HepG2 (cell line): ENCODE data around the gene FMN2. TPM values are rescaled to one million over a fixed set of nuclear protein-coding genes. Genes with fewer than 3 reads are reported as not detected.

ENCODE experiments used
- ATAC-seq: fragments of 200-7000 bp; cut with Tn5 transposase; 3 replicates; pipeline ENCODE4 v1.9.1; 2020; ENCODE audit warnings: mild to moderate bottlenecking, moderate library complexity
- BruUV-seq: library from RNA; stranded (reverse); fragments of 400-500 nt; replicated peaks from 2 replicates; lab custom pipeline; 2021; lab: Mats Ljungman, UMichigan
- CTCF ChIA-PET: fragments of 300-600 bp; formaldehyde crosslinking; extraction: SDS; loops from one replicate; lab custom pipeline; 2021; ENCODE audit warnings: low total read pairs, inconsistent platforms, low intra/inter-chr PET ratio; lab: Yijun Ruan, JAX
- POLR2A ChIA-PET: fragments of 350-600 bp; sonication (Branson Sonifier 250); formaldehyde crosslinking; loops from one replicate; lab custom pipeline; 2020; ENCODE audit warnings: antibody characterized with exemption, inconsistent platforms; lab: Yijun Ruan, JAX
- DNase-seq: peaks from one replicate; pipeline ENCODE4 v3.0.0-alpha.2; 2015; ENCODE audit warnings: low spot score
- FAIRE-seq: peaks from 3 replicates; lab custom pipeline; 2011; peaks lifted over from hg19 to GRCh38; lab: Jason Lieb, UNC
- H2AFZ ChIP-seq: one replicate; pipeline ENCODE4 v1.6.1; 2011; ENCODE audit warnings: low read length, inconsistent platforms
- H3K27ac ChIP-seq: fragments of 300-600 bp; 3 replicates; pipeline ENCODE4 v1.8.0; 2011; ENCODE audit warnings: mixed run types, mild to moderate bottlenecking, mixed read lengths, low read length, inconsistent platforms; ENCODE audit not compliant: insufficient read depth; ENCODE audit errors: extremely low read length
- H3K27me3 ChIP-seq, 2 experiments: fragments of 200-600 bp in 1 of 2; 2 replicates in 1 of 2; 3 replicates in 1 of 2; pipeline versions ENCODE4 v1.6.0 to v1.8.0; 2011; ENCODE audit warnings: low read length in 2 of 2, mild to moderate bottlenecking in 2 of 2, moderate library complexity in 2 of 2, inconsistent platforms in 1 of 2; ENCODE audit not compliant: insufficient read depth in 2 of 2, control insufficient read depth in 1 of 2
- H3K36me3 ChIP-seq, 2 experiments: fragments of 200-600 bp in 1 of 2; replicated peaks in 1 of 2; 2 replicates in 1 of 2; 3 replicates in 1 of 2; pipeline versions ENCODE4 v1.5.1 to v1.8.0; 2011; ENCODE audit warnings: low read length in 2 of 2, inconsistent platforms in 1 of 2; ENCODE audit not compliant: insufficient read depth in 2 of 2, control insufficient read depth in 1 of 2
- H3K4me1 ChIP-seq: 2 replicates; pipeline ENCODE4 v1.5.1; 2012; ENCODE audit warnings: low read length, inconsistent platforms; ENCODE audit not compliant: insufficient read depth
- H3K4me2 ChIP-seq: 2 replicates; pipeline ENCODE4 v1.6.0; 2011; ENCODE audit warnings: low read depth, low read length, inconsistent platforms
- H3K4me3 ChIP-seq, 3 experiments: fragments of 200-600 bp in 1 of 3; sonication (generic), shearing (Covaris generic) in 1 of 3; replicated peaks in 1 of 3; 2 replicates each; pipeline ENCODE4 v1.5.1; 2011 to 2016; ENCODE audit warnings: low read length in 3 of 3, inconsistent platforms in 2 of 3, low read depth in 2 of 3, mild to moderate bottlenecking in 2 of 3, control low read depth in 1 of 3, mixed read lengths in 1 of 3; ENCODE audit not compliant: insufficient read depth in 1 of 3
- H3K79me2 ChIP-seq: one replicate; pipeline ENCODE4 v1.6.1; 2011; ENCODE audit warnings: low read length, inconsistent platforms; ENCODE audit not compliant: insufficient read depth
- H3K9ac ChIP-seq: 2 replicates; pipeline ENCODE4 v1.6.0; 2011; ENCODE audit warnings: mild to moderate bottlenecking, low read depth, low read length, inconsistent platforms; ENCODE audit not compliant: insufficient read depth
- H3K9me3 ChIP-seq: 2 replicates; pipeline ENCODE4 v1.5.1; 2012; ENCODE audit warnings: mild to moderate bottlenecking, low read length
- H4K20me1 ChIP-seq: 2 replicates; pipeline ENCODE4 v1.6.0; 2011; ENCODE audit warnings: inconsistent platforms, mild to moderate bottlenecking, low read length, moderate library complexity; ENCODE audit not compliant: insufficient read depth
- ARID2 ChIP-seq: sonication (generic); formaldehyde crosslinking; IDR thresholded peaks from 2 replicates; pipeline ENCODE4 v1.8.1; 2022; ENCODE audit warnings: mild to moderate bottlenecking, missing genetic modification reagents, borderline replicate concordance
- ARID4A ChIP-seq: sonication (generic); formaldehyde crosslinking; IDR thresholded peaks from 2 replicates; pipeline ENCODE4 v1.5.0; 2020; ENCODE audit warnings: mild to moderate bottlenecking, missing genetic modification reagents, borderline replicate concordance
- ETV6 ChIP-seq: sonication (generic); formaldehyde crosslinking; conservative IDR thresholded peaks from 2 replicates; pipeline ENCODE4 v1.4.0; 2020; ENCODE audit warnings: missing genetic modification reagents
- SMARCC2 ChIP-seq: fragments of 450-650 bp; IDR thresholded peaks from 2 replicates; pipeline ENCODE4 v1.6.1; 2017; ENCODE audit warnings: antibody characterized with exemption, mild to moderate bottlenecking
- SRSF9 ChIP-seq: fragments of 200-400 bp; formaldehyde crosslinking; IDR thresholded peaks from 2 replicates; pipeline ENCODE4 v1.6.1; 2018; ENCODE audit warnings: borderline replicate concordance, mild to moderate bottlenecking, low read depth, low read length; ENCODE audit not compliant: insufficient read depth, poor library complexity, severe bottlenecking
- ZNF276 ChIP-seq: sonication (generic); formaldehyde crosslinking; IDR thresholded peaks from 2 replicates; pipeline ENCODE4 v1.4.0; 2020; ENCODE audit warnings: mild to moderate bottlenecking, low read depth, missing genetic modification reagents
- ZNF574 ChIP-seq: sonication (generic); formaldehyde crosslinking; IDR thresholded peaks from 2 replicates; pipeline ENCODE4 v1.4.0; 2020; ENCODE audit warnings: missing genetic modification reagents
- WGBS: methylation state at CpG from one replicate; pipeline ENCODE4 v1.1.6; 2017; ENCODE audit warnings: low lambda C conversion rate; 5-methylcytosine and 5-hydroxymethylcytosine counted together
- in situ Hi-C: cut with HindIII; loops from 2 replicates; pipeline ENCODE4 v1.10.0; 2017; ENCODE audit warnings: low pct_unique_long_range_greater_than_20kb; ENCODE audit not compliant: extremely low pct_ligation_motif_present
- intact Hi-C: fragments of 100-400 bp; cut with micrococcal nuclease; formaldehyde crosslinking; loops from one replicate; pipeline ENCODE4 v1.10.0; 2022; ENCODE audit not compliant: unreplicated experiment
- polyA plus RNA-seq, 8 experiments: library from polyadenylated mRNA; depleted of rRNA in 3 of 8; stranded (reverse) in 7 of 8; unstranded in 1 of 8; fragments of >200 nt; fragmentation: Illumina TruSeq in 4 of 8; extraction: Trizol in 4 of 8; gene quantifications; 2 replicates each; pipeline versions ENCODE4 v1.2.1 to v1.2.3, GENCODE V29; 2011 to 2016; ENCODE audit warnings: low read depth in 4 of 8, missing spikeins in 1 of 8, mixed read lengths in 1 of 8; ENCODE audit not compliant: insufficient read depth in 1 of 8
- total RNA-seq, 5 experiments: library from RNA; depleted of rRNA; stranded (reverse); fragments of >200 nt; fragmentation: Illumina TruSeq; extraction: Trizol; gene quantifications; 2 replicates each; pipeline ENCODE4 v1.2.3, GENCODE V29; 2016; ENCODE audit warnings: low read depth in 1 of 5

Gene FMN2
- total and polyA plus RNA-seq, 2 of the 13 experiments (the other 11 are each of a cell fraction or from before 2014, with no cell fraction given): not detected

GRCh38 chr1:240104672-240105071 lies 13.0 kb downstream of the FMN2 start:
- Histone ChIP-seq H3K79me2 (no peaks in the 10 kb centered on the region), H3K4me1 (no peaks in the 10 kb centered on the region), H3K27ac (no peak overlapping the region), H3K36me3 (no peaks in the 10 kb centered on the region), H4K20me1 (no peaks in the 10 kb centered on the region), H3K4me3 (no peak overlapping the region), H3K4me2 (no peak overlapping the region), H3K9me3 (no peaks in the 10 kb centered on the region), H3K9ac (no peak overlapping the region), H3K27me3 (peaks cover 0 to 2% of the 10 kb centered on the region in 2 experiments; a peak in 1 of 5 replicates), H2AFZ (no peak overlapping the region)
- in situ Hi-C loops: no loop called here
- CTCF ChIA-PET: no interaction called here
- no TSS peak for BruUV-seq
- FAIRE-seq (no peak), ATAC-seq (no peak), DNase-seq (no peak)
- WGBS: 15% methylated on average over 2 of the region's 2 CpGs
- POLR2A ChIA-PET: no interaction called here
- TF ChIP-seq ARID4A: no peak
- no peak for TF ChIP-seq ZNF574 (CRISPR knock-in tag)
- no peak for TF ChIP-seq SMARCC2
- no peak for TF ChIP-seq ZNF276 (CRISPR knock-in tag)
- TF ChIP-seq ARID2 (CRISPR knock-in tag): no peak
- TF ChIP-seq ETV6 (CRISPR knock-in tag): no peak
- TF ChIP-seq SRSF9: no peak
- intact Hi-C loops: no loop called here
